Mucosa of gallbladder (tissue), 1 donor: ENCODE data around the gene NOD2. TPM values are rescaled to one million over a fixed set of nuclear protein-coding genes. Genes with fewer than 3 reads are reported as not detected.
A peak's percentile ranks its signal among the peaks of the same experiment; 100 is the strongest.

Experiments used
- DNase-seq: peaks from one replicate; pipeline ENCODE4 v3.0.0-alpha.2; 2020; ENCODE audit warnings: low spot score
- total RNA-seq: library from RNA; stranded (reverse); gene quantifications from one replicate; pipeline ENCODE4 v1.2.1, GENCODE V29; 2021
- donor health status: DM: no; HTN: no; CAD: no.

The NOD2 gene
- total RNA-seq, 1 donor from 2014 or later = 1.5 TPM

DNA sequence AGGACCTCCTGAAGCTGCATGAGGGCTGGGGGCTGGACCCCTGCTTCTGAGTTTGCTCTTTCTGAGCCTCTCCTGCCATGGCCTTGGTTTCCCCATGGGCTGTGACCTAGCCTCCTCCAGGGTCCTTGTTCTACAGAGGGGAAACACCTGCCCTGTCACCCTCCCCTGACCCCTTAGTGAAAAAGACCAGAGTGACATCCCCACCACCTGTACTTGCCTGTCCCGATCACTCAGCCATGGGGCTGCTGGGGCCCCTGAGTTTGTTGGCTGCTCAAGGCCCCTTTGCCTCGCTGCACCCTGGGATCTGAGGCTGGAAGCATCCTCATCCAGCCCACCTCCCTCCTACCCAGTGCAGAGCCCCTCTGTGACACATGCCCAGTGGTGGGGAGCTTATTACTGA lies 800 bp downstream of the NOD2 start:
- DNase-seq = no peak

DNA sequence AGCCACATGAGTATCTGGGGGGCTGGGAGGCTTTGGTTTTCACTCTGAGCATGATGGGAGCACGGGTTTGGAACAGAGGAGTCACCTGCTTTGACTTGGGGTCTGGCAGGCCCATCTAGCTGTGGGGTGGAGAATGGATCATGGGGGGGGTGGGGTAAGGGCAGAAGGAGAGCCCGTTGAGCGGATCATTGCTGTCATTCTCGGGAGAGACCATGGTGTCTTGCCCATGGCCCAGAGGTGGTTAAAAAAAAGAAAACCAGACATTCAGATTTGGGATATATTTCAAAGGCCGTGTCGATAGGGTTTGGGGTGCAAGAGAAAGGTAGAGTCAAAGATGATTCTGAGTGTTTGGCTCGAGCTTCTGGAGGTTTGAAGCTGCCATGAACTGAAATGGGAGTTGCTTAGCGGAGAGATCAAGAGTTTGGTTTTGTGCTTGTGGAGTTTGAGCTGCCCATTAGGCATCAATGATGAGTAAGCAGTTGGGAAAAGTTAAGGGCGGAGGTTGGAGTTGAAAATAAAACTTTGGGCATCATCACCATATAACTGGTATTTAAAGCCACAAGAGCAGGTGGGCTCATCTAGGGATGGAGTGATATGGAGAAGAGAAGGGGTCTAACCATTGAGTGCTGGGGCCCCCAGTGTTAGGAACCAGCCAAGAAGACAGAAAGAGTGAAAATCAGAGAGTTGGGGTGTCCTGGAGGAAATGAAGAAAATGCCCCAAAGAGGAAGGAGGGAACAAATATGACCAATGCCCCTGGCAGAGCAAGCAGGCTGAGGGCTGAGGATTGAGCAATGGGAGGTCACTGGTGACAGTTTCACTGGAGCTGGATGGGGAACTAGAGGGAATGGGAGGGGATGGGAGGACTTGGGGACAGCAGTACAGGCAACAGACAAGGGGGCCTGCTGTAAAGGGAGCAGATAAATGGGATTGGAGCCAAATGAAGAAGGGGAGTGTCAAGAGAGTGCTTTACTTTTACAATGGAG lies 1.9 kb downstream of the NOD2 start:
- DNase-seq = no peak

DNA sequence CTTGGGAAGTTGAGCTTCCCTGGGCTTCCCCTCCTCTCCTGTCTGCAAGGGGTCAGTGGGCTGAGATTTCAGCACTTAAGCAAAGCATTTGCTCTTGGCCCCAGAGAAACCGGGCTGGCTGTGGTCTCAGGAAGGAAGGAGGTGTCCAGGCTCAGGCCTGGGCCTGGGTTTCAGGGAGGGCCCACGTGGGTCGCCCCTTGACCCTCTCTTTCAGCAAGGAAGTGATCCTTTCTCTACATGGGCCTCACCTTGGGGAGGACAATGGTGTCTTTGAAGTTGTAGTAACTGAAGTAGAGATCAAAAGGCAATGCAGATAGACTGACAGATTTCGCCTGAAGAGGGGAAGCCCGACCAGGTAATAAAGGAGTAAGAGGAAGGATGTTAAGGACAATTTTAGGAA lies 2.7 kb downstream of the NOD2 start:
- DNase-seq = no peak

GRCh38 chr16:50696575-50697420 lies 3.4 kb downstream of the NOD2 start:
- peak; percentile 90 for DNase-seq

- DNase-seq = no peak
These were observed 4.0 kb downstream of the NOD2 start for GRCh38 chr16:50697421-50697715.

GRCh38 chr16:50697881-50698767 lies 4.7 kb downstream of the NOD2 start:
- DNase-seq = no peak

DNA sequence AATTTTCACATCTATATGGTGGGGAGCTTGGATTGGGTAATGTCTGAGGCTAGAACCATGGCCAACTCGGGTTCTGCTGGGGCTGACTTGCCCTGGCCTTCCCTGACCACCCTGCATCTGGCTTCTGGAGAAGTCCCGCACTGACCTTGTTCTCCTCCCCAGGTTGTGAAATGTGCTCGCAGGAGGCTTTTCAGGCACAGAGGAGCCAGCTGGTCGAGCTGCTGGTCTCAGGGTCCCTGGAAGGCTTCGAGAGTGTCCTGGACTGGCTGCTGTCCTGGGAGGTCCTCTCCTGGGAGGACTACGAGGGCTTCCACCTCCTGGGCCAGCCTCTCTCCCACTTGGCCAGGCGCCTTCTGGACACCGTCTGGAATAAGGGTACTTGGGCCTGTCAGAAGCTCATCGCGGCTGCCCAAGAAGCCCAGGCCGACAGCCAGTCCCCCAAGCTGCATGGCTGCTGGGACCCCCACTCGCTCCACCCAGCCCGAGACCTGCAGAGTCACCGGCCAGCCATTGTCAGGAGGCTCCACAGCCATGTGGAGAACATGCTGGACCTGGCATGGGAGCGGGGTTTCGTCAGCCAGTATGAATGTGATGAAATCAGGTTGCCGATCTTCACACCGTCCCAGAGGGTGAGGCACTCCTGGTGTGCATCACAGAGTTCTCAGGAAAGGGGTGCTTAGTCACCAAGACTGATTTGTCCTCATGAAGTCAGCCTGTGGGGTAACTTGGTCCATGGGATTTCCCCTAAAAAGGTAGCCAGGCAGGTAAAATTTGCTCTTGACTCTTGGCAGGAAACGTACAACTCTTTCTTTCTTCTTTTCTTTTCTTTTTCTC lies 6.1 kb downstream of the NOD2 start:
- no peak for DNase-seq

GRCh38 chr16:50702725-50703124 lies 9.3 kb downstream of the NOD2 start:
- DNase-seq = no peak

DNA sequence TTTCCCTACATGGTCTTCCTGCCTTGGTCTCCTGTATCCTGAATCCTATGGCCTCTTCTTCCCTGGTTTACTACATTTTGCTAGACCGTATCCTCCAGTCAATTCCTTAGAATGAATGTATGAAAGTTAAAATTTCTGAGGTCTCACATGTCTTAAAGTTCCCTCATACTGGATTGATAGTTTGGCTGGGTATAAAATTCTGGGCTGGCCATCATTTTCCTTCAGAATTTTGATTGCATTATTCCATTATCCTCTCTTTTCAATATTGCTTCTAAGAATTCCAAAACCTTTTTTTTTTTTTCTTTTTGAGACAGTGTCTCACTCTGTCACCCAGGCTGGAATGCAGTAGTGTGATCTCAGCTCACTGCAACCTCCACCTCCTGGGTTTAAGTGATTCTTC lies 10.8 kb downstream of the NOD2 start:
- no peak for DNase-seq

DNA sequence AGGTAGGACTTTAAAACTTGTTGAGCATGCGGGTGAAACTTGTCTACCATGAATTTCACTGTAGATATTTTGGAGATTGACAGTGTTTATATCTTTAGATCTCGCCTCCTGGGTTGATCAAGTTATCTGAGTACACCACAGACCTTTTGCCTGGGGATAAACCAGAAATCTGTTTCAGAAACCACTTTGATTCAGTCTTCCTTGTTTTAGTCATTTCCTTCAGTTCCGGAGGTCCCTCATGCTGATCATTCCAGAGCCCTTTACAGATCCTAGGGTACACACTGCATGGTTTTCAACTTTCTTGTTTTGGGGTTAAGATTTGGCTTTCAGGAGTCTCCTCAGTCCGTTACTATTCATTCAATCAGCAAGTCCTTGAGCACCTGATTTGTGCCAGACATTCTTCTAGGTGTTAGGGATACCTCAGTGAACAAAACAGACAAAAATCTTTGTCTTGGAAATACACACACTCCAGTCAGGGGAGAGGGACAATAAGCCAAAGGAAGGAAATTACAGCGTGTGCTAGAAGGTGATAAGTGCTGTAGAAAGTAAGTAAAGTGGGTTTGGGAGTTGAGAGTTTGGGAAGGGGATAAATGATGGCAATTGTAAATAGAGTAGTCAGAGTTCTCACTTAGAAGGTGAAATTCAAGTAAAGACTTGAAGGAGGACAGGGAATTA lies 12.2 kb downstream of the NOD2 start:
- no peak for DNase-seq

DNA sequence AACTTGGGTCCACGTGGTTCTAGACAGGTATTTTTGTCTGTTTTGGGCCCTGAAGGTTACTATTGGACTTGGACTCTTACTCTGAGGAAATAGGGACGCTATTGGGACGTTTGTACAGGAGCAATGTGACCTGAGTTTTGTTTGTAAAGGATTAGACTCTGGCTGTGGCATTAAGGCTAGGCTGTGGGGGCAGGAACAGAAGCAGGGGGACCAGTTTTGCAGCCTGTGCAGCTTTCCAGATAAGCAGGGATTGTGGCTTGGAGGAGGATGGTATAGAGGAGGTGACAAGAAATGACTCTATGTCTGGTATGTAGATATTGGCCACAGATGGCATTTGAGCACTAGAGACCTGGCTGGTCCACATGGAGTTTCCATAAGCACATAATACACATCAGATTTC lies 12.8 kb downstream of the NOD2 start:
- DNase-seq = no peak

- no peak for DNase-seq
These were observed 15.1 kb downstream of the NOD2 start for GRCh38 chr16:50708373-50709060.

DNA sequence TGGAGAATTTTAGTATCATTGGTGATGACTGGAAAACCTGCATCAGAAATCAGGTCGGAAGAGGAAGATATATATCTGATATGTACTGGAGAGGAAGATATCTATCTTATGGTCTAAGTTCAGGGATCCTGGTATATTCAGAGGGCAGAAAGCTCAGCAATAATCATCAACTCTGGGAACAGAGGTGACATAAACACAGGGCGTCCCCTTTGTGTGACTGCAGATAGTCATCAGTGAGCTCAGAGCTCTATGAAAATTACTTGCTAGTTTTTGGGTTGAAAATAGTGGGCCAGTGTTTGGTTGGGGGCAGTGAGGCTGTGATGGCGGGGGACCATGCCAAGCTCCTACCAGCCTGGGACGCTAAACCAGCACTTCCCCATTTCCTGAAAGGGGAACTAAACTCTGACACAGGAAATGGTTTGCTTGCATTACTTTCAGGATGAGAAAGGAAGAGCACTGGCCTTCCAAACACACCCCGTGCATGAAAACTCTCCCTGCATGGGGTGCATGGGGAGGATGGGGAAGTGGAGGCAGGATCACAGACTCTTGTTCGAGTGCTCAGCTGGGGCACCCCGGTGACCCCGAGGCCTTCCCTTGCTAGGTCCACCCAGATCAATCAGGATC lies 15.8 kb downstream of the NOD2 start:
- no peak for DNase-seq

DNA sequence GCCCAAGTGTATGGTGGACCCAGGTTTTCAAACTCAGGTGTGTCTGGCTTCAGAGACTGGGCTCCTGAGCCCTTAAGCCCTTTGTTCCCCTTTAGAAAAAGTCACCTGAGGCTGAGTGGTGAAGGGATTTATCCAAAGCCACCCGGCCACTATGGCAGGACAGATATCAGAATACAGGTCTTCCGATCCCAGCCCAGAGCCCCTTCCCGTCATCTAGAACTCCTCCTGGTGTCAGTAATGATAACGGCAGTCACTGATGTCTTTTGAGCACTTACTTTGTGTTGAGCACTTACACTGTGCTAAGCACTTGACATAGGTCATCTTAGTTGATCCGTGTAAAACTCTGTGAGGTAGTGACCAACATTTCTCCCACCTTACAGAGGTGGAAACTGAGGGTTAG lies 16.6 kb downstream of the NOD2 start:
- no peak for DNase-seq

DNA sequence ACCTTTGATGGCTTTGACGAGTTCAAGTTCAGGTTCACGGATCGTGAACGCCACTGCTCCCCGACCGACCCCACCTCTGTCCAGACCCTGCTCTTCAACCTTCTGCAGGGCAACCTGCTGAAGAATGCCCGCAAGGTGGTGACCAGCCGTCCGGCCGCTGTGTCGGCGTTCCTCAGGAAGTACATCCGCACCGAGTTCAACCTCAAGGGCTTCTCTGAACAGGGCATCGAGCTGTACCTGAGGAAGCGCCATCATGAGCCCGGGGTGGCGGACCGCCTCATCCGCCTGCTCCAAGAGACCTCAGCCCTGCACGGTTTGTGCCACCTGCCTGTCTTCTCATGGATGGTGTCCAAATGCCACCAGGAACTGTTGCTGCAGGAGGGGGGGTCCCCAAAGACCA lies 17.6 kb downstream of the NOD2 start:
- no peak for DNase-seq

DNA sequence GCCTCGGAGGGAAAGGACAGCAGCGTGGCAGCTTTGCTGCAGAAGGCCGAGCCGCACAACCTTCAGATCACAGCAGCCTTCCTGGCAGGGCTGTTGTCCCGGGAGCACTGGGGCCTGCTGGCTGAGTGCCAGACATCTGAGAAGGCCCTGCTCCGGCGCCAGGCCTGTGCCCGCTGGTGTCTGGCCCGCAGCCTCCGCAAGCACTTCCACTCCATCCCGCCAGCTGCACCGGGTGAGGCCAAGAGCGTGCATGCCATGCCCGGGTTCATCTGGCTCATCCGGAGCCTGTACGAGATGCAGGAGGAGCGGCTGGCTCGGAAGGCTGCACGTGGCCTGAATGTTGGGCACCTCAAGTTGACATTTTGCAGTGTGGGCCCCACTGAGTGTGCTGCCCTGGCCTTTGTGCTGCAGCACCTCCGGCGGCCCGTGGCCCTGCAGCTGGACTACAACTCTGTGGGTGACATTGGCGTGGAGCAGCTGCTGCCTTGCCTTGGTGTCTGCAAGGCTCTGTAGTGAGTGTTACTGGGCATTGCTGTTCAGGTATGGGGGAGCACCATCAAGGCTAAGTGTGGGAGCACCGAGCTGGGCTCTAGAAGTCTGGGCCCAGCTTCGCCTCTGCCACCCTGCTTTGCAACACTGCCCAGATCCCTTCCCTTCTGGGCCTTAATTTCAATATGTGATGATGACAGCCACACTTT lies 18.6 kb downstream of the NOD2 start:
- no peak for DNase-seq

- DNase-seq = no peak
These were observed 19.1 kb downstream of the NOD2 start for GRCh38 chr16:50712560-50712898.

DNA sequence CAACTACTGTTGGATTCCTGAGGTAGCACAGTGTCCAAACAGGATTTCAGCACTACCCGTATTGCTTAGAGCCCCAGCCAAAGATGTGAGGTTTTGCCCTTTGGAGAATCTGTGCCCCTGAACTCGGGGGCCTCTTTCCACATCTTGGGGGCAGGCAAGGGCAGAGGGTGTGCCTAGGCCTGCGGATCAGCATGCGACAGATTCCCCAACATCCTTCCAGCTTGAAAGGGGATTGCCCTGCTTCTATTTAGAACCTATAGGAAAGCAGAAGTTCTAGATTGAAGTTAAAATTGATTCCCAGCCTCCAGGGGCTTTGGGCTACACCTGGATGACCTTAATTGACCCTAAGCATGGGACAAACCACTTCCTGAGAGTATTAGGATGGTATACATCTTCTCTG lies 19.6 kb downstream of the NOD2 start:
- DNase-seq = no peak

DNA sequence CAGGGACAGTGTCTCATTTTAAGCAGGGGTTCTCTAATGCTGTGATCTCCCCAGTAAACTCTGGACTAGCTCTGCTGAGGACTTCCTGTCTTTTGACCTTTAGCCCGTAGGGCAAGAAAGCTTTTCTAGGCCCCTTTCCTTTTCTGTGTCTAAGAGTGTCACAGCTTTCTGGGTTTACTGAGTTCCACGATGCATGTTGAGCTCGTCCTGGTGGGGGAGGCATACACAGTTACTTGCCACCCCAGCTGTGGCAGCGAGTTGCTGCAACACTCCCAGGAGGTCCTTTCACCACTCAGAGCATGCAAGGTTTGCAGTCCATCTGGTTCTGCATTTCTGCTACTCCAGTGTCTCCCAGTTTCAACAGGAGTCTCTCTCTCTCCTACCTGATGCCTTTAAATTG lies 23.7 kb downstream of the NOD2 start:
- DNase-seq = no peak
